Caco-2 (cell line): ENCODE data around the gene MSH3. TPM values are rescaled to one million over a fixed set of nuclear protein-coding genes. Genes with fewer than 3 reads are reported as not detected.
"Not testable (repeated sequence)": the region's sequence is repeated elsewhere in the genome, so short reads cannot be mapped to it uniquely, and the experiment has no call there.

Experiments used
- BruUV-seq: library from RNA; stranded (reverse); fragments of 400-500 nt; replicated peaks from 2 replicates; lab custom pipeline; 2021; lab: Mats Ljungman, UMichigan
- CTCF ChIA-PET: fragments of 300-600 bp; sonication (Branson Sonifier 250); formaldehyde crosslinking; loops from one replicate; lab custom pipeline; 2022; ENCODE audit warnings: antibody characterized with exemption; lab: Charles Lee
- POLR2A ChIA-PET: fragments of 300-600 bp; sonication (Branson Sonifier 250); formaldehyde crosslinking; loops from one replicate; lab custom pipeline; 2022; ENCODE audit warnings: antibody characterized with exemption; lab: Charles Lee
- DNase-seq, 2 experiments: peaks; one replicate each; pipeline versions ENCODE4 v3.0.0 to v3.0.0-alpha.2; 2020 to 2022
- H3K27me3 ChIP-seq: replicated peaks from 2 replicates; pipeline ENCODE4 v1.6.0; 2011; ENCODE audit warnings: low read length; ENCODE audit not compliant: control insufficient read depth, insufficient read depth
- H3K36me3 ChIP-seq: 2 replicates; pipeline ENCODE4 v1.5.1; 2011; ENCODE audit warnings: low read length; ENCODE audit not compliant: control insufficient read depth, insufficient read depth
- H3K4me1 ChIP-seq: fragments of 250-450 bp; sonication (Bioruptor Pico); 2 replicates; pipeline ENCODE4 v1.5.1; 2020; ENCODE audit warnings: mild to moderate bottlenecking
- H3K4me3 ChIP-seq: 2 replicates; pipeline ENCODE4 v1.5.1; 2011; ENCODE audit warnings: low read depth, mild to moderate bottlenecking, control low read depth, low read length
- H3K9me3 ChIP-seq: fragments of 250-450 bp; sonication (Bioruptor Pico); 2 replicates; pipeline ENCODE4 v1.5.1; 2020; ENCODE audit warnings: mild to moderate bottlenecking, moderate library complexity
- H3K27ac Mint-ChIP-seq: one replicate; pipeline ENCODE4 v1.8.0; 2022; ENCODE audit warnings: mixed read lengths; ENCODE audit not compliant: unreplicated experiment
- H3K27me3 Mint-ChIP-seq: one replicate; pipeline ENCODE4 v1.8.0; 2022; ENCODE audit warnings: mixed read lengths; ENCODE audit not compliant: insufficient read depth, unreplicated experiment
- H3K36me3 Mint-ChIP-seq: one replicate; pipeline ENCODE4 v1.8.0; 2022; ENCODE audit warnings: mild to moderate bottlenecking, mixed read lengths; ENCODE audit not compliant: insufficient read depth, unreplicated experiment
- H3K4me1 Mint-ChIP-seq: one replicate; pipeline ENCODE4 v1.8.0; 2022; ENCODE audit warnings: low read depth, mixed read lengths; ENCODE audit not compliant: unreplicated experiment
- H3K4me3 Mint-ChIP-seq: one replicate; pipeline ENCODE4 v1.8.0; 2022; ENCODE audit warnings: mild to moderate bottlenecking, moderate library complexity, mixed read lengths; ENCODE audit not compliant: unreplicated experiment
- H3K9me3 Mint-ChIP-seq: one replicate; pipeline ENCODE4 v1.8.0; 2022; ENCODE audit warnings: mixed read lengths; ENCODE audit not compliant: unreplicated experiment
- CTCF ChIP-seq, 2 experiments: fragments of 200-600 bp in 1 of 2; IDR thresholded peaks; 1 replicate in 1 of 2; 2 replicates in 1 of 2; pipeline versions ENCODE4 v1.5.1 to v1.8.0; 2011 to 2022; ENCODE audit warnings: antibody characterized with exemption in 1 of 2, control low read depth in 1 of 2, inconsistent platforms in 1 of 2, low read depth in 1 of 2, low read length in 1 of 2, mild to moderate bottlenecking in 1 of 2, moderate library complexity in 1 of 2; ENCODE audit not compliant: insufficient read depth in 1 of 2, severe bottlenecking in 1 of 2, unreplicated experiment in 1 of 2
- intact Hi-C: fragments of 100-400 bp; cut with micrococcal nuclease; formaldehyde crosslinking; loops from one replicate; pipeline ENCODE4 v1.10.0; 2022; ENCODE audit not compliant: unreplicated experiment
- total RNA-seq: library from RNA; stranded (reverse); gene quantifications from 2 replicates; pipeline ENCODE4 v1.2.3, GENCODE V29; 2022

The MSH3 gene
- total RNA-seq, 1 experiment from 2014 or later = 17.1 TPM

- no peaks in the 10 kb centered on the region for H3K4me1 ChIP-seq
- Mint-ChIP-seq H3K9me3 (no peaks in the 10 kb centered on the region), H3K4me3 (no peak overlapping the region), H3K27ac (no peak overlapping the region), H3K36me3 (peaks cover 6% of the 10 kb centered on the region), H3K27me3 (no peaks in the 10 kb centered on the region), H3K4me1 (no peaks in the 10 kb centered on the region)
- no peak overlapping the region for H3K4me3 ChIP-seq
- DNase-seq = no peak
- no TSS peak for BruUV-seq
- H3K36me3 ChIP-seq = no peaks in the 10 kb centered on the region
- ChIA-PET POLR2A (no interaction called here), CTCF (no interaction called here)
- intact Hi-C loops = no loop called here
- no peak for TF ChIP-seq CTCF (IDR thresholded peaks at IDR 0.05; ENCODE audit: insufficient read depth in 1 of 2, low read depth in 1 of 2, low read length in 1 of 2, severe bottlenecking in 1 of 2, unreplicated experiment in 1 of 2)
- no peaks in the 10 kb centered on the region for H3K27me3 ChIP-seq
- no peaks in the 10 kb centered on the region for H3K9me3 ChIP-seq
Observed at GRCh38 chr5:80782626-80783025, 128.2 kb downstream of the MSH3 start.

GRCh38 chr5:80783751-80784150 is 129.3 kb downstream of the MSH3 start:
- H3K27me3 Mint-ChIP-seq, H3K4me1 ChIP-seq, BruUV-seq, H3K4me1 Mint-ChIP-seq, H3K27ac Mint-ChIP-seq, CTCF ChIA-PET, H3K36me3 Mint-ChIP-seq, intact Hi-C loops, H3K27me3 ChIP-seq, H3K9me3 Mint-ChIP-seq, H3K4me3 ChIP-seq, POLR2A ChIA-PET, H3K4me3 Mint-ChIP-seq, H3K36me3 ChIP-seq, H3K9me3 ChIP-seq, DNase-seq: not testable (repeated sequence)

GRCh38 chr5:80784451-80784850 is 130.0 kb downstream of the MSH3 start:
- Mint-ChIP-seq H3K9me3 (no peaks in the 10 kb centered on the region), H3K36me3 (peaks cover 6% of the 10 kb centered on the region), H3K27me3 (no peaks in the 10 kb centered on the region), H3K4me1 (no peaks in the 10 kb centered on the region), H3K4me3 (no peak overlapping the region), H3K27ac (no peak overlapping the region)
- no peaks in the 10 kb centered on the region for H3K9me3 ChIP-seq
- no TSS peak for BruUV-seq
- no peaks in the 10 kb centered on the region for H3K4me1 ChIP-seq
- POLR2A ChIA-PET = no interaction called here
- DNase-seq = no peak
- H3K27me3 ChIP-seq = no peaks in the 10 kb centered on the region
- no peak overlapping the region for H3K4me3 ChIP-seq
- CTCF ChIA-PET = no interaction called here
- H3K36me3 ChIP-seq = no peaks in the 10 kb centered on the region
- intact Hi-C loops = no loop called here
- TF ChIP-seq CTCF (IDR thresholded peaks at IDR 0.05; ENCODE audit: insufficient read depth in 1 of 2, low read depth in 1 of 2, low read length in 1 of 2, severe bottlenecking in 1 of 2, unreplicated experiment in 1 of 2) = no peak

GRCh38 chr5:80789319-80790016 is 135.0 kb downstream of the MSH3 start:
- H3K4me3 ChIP-seq, H3K4me1 ChIP-seq, DNase-seq, H3K4me3 Mint-ChIP-seq, H3K36me3 ChIP-seq, H3K27ac Mint-ChIP-seq, POLR2A ChIA-PET, BruUV-seq, H3K27me3 ChIP-seq, H3K9me3 ChIP-seq, H3K27me3 Mint-ChIP-seq, intact Hi-C loops, CTCF ChIA-PET, H3K36me3 Mint-ChIP-seq, H3K4me1 Mint-ChIP-seq, H3K9me3 Mint-ChIP-seq: not testable (repeated sequence)
